SK-N-SH (cell line): Measurements from ENCODE around the gene CLN6.

Experiments
- CHD2 ChIP-seq: fragments of 150-350 bp; IDR thresholded peaks from 2 replicates; pipeline ENCODE4 v1.6.1; 2018; ENCODE audit warnings: low read length; ENCODE audit not compliant: partially characterized antibody
- CTCF ChIP-seq: fragments of 200-600 bp; sonication (generic); IDR thresholded peaks from 2 replicates; pipeline ENCODE4 v1.6.1; 2017; ENCODE audit warnings: antibody characterized with exemption, mild to moderate bottlenecking, moderate library complexity
- EP300 ChIP-seq, 2 experiments: IDR thresholded peaks; 2 replicates each; pipeline versions ENCODE4 v1.4.0 to v1.6.1; 2012; ENCODE audit warnings: borderline replicate concordance in 1 of 2, low read depth in 1 of 2, low read length in 1 of 2
- FOSL2 ChIP-seq: IDR thresholded peaks from 2 replicates; pipeline ENCODE4 v1.4.0; 2012; ENCODE audit warnings: low read depth, mild to moderate bottlenecking, moderate library complexity, borderline replicate concordance
- GABPA ChIP-seq: IDR thresholded peaks from 2 replicates; pipeline ENCODE4 v1.4.0; 2012; ENCODE audit warnings: low read depth, mild to moderate bottlenecking
- GATA2 ChIP-seq: sonication (generic); formaldehyde crosslinking; IDR thresholded peaks from 2 replicates; pipeline ENCODE4 v1.5.0; 2020; ENCODE audit warnings: mild to moderate bottlenecking, missing genetic modification reagents
- JUND ChIP-seq: IDR thresholded peaks from 2 replicates; pipeline ENCODE4 v1.4.0; 2012
- MAX ChIP-seq: IDR thresholded peaks from 2 replicates; pipeline ENCODE4 v1.4.0; 2012; ENCODE audit warnings: low read depth
- NRF1 ChIP-seq: IDR thresholded peaks from 2 replicates; pipeline ENCODE4 v1.6.1; 2012; ENCODE audit warnings: low read depth, mild to moderate bottlenecking, low read length
- POLR2AphosphoS5 ChIP-seq: IDR thresholded peaks from 2 replicates; pipeline ENCODE4 v1.6.1; 2012; ENCODE audit warnings: low read depth, low read length
- RFX5 ChIP-seq: IDR thresholded peaks from 2 replicates; pipeline ENCODE4 v1.6.1; 2012; ENCODE audit warnings: mild to moderate bottlenecking, improper control_type of control experiment, low read length
- SMC3 ChIP-seq: IDR thresholded peaks from 2 replicates; pipeline ENCODE4 v1.6.1; 2012; ENCODE audit warnings: low read depth, low read length, improper control_type of control experiment
- TAF1 ChIP-seq: IDR thresholded peaks from 2 replicates; pipeline ENCODE4 v1.6.1; 2012; ENCODE audit warnings: low read depth, mild to moderate bottlenecking, low read length, moderate library complexity, borderline replicate concordance
- TCF12 ChIP-seq: IDR thresholded peaks from 2 replicates; pipeline ENCODE4 v1.4.0; 2012

- no peak for TF ChIP-seq MAX
- no peak for TF ChIP-seq CTCF
- no peak for TF ChIP-seq POLR2AphosphoS5
- TF ChIP-seq TCF12 = no peak
- no peak for TF ChIP-seq RFX5
- no peak for TF ChIP-seq EP300 (IDR thresholded peaks at IDR 0.05; ENCODE audit: borderline replicate concordance in 1 of 2, low read depth in 1 of 2, low read length in 1 of 2)
- no peak for TF ChIP-seq GATA2
- no peak for TF ChIP-seq SMC3
- TF ChIP-seq GABPA = no peak
- no peak for TF ChIP-seq NRF1
- TF ChIP-seq JUND = no peak
- TF ChIP-seq FOSL2 = no peak
- no peak for TF ChIP-seq CHD2
- no peak for TF ChIP-seq TAF1
Measured at GRCh38 chr15:68196445-68197169, 32.9 kb downstream of the CLN6 start.
